T-helper 2 cell treated with Interferon-gamma antibody and Interleukin-4, amounts not matched to agents 5 μg/mL and 100 μg/mL, for 36 hours (primary cell): Measurements from ENCODE around the gene PCDHA8.
"Not testable (repeated sequence)": the region's sequence is repeated elsewhere in the genome, so short reads cannot be mapped to it uniquely, and the experiment has no call there.

Source experiments
- DNase-seq: peaks from one replicate; pipeline ENCODE4 v3.0.0; 2021; ENCODE audit warnings: low spot score
- H3K27ac Mint-ChIP-seq: one replicate; pipeline ENCODE4 v1.8.0; 2021; ENCODE audit warnings: mild to moderate bottlenecking, mixed read lengths
- H3K27me3 Mint-ChIP-seq: one replicate; pipeline ENCODE4 v1.8.0; 2021; ENCODE audit warnings: low read depth, mixed read lengths
- H3K36me3 Mint-ChIP-seq: one replicate; pipeline ENCODE4 v1.8.0; 2021; ENCODE audit warnings: low read depth, mixed read lengths
- H3K4me1 Mint-ChIP-seq: one replicate; pipeline ENCODE4 v1.8.0; 2021; ENCODE audit warnings: low read depth, mixed read lengths
- H3K4me3 Mint-ChIP-seq: one replicate; pipeline ENCODE4 v1.8.0; 2022; ENCODE audit warnings: mild to moderate bottlenecking, moderate library complexity, mixed read lengths
- H3K9me3 Mint-ChIP-seq: one replicate; pipeline ENCODE4 v1.8.0; 2021; ENCODE audit warnings: mixed read lengths

Gene PCDHA8

DNA sequence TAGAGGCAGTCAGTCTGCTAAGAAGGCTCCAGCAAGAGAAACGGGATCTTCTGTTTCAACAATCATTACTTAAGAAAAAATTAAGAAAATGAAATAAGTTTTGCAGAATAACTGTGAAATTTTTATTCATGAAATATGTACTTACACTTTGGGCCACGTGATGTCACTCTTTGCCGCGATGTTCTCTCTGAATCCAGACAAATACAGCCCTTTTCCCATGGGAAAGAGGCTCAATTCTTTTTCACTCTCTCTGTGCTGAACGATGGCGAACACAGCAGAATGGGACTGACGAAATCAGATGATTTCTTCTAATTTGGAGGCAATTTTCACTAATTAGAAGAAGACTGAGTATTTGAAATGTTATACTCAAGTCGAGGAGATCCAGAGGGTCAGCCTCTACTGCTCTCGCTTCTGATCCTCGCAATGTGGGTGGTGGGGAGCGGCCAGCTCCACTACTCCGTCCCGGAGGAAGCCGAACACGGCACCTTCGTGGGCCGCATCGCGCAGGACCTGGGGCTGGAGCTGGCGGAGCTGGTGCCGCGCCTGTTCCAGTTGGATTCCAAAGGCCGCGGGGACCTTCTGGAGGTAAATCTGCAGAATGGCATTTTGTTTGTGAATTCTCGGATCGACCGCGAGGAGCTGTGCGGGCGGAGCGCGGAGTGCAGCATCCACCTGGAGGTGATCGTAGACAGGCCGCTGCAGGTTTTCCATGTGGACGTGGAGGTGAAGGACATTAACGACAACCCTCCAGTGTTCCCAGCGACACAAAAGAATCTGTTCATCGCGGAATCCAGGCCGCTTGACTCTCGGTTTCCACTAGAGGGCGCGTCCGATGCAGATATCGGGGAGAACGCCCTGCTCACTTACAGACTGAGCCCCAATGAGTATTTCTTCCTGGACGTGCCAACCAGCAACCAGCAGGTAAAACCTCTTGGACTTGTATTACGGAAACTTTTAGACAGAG lies 7.4 kb downstream of the PCDHA8 start, which contains the start of gene PCDHA9:
Gene PCDHA9 (plus strand): TSS at position 244 of the 964 bp plus-strand sequence. CDS start 114 bp downstream, at position 358.
- H3K9me3 Mint-ChIP-seq = peaks cover 34% of the 10 kb centered on the region
- H3K27ac Mint-ChIP-seq, H3K4me3 Mint-ChIP-seq, DNase-seq, H3K36me3 Mint-ChIP-seq, H3K27me3 Mint-ChIP-seq, H3K4me1 Mint-ChIP-seq: not testable (repeated sequence)

DNA sequence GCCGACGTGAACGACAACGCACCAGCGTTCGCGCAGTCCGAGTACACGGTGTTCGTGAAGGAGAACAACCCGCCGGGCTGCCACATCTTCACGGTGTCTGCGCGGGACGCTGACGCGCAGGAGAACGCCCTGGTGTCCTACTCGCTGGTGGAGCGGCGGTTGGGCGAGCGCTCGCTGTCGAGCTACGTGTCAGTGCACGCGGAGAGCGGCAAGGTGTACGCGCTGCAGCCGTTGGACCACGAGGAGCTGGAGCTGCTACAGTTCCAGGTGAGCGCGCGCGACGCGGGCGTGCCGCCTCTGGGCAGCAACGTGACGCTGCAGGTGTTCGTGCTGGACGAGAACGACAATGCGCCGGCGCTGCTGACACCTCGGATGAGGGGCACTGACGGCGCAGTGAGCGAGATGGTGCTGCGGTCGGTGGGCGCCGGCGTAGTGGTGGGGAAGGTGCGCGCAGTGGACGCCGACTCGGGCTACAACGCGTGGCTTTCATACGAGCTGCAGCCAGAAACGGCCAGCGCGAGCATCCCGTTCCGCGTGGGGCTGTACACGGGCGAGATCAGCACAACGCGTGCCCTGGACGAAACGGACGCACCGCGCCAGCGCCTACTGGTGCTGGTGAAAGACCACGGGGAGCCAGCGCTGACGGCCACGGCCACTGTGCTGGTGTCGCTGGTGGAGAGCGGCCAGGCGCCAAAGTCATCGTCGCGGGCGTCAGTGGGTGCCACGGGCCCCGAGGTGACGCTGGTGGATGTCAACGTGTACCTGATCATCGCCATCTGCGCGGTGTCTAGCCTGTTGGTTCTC lies 9.0 kb downstream of the PCDHA8 start:
- not testable (repeated sequence) for H3K27ac Mint-ChIP-seq, H3K4me1 Mint-ChIP-seq, H3K4me3 Mint-ChIP-seq, H3K36me3 Mint-ChIP-seq, H3K27me3 Mint-ChIP-seq, DNase-seq
- peaks cover 31% of the 10 kb centered on the region for H3K9me3 Mint-ChIP-seq

DNA sequence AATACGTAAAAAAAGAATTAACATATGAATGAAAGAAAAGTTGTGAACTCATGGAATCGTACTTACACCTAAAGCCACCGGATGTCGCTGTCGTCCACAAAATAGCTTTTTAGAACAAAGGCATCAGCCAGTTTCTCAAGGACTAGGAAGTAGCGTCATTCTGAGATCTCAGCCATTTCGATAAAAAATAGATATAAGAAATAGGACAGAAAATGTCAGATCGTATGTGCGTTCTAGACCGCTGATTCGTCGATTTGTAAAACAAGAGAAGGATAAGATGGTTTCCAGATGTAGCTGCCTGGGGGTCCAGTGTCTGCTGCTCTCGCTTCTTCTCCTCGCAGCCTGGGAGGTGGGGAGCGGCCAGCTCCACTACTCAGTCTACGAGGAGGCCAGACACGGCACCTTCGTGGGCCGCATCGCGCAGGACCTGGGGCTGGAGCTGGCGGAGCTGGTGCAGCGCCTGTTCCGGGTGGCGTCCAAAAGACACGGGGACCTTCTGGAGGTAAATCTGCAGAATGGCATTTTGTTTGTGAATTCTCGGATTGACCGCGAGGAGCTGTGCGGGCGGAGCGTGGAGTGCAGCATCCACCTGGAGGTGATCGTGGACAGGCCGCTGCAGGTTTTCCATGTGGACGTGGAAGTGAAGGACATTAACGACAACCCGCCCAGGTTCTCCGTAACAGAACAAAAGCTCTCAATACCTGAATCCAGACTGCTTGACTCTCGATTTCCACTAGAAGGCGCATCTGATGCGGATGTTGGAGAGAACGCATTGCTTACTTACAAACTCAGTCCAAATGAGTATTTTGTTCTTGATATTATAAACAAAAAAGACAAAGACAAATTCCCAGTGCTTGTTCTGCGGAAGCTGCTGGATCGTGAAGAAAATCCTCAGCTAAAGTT lies 15.0 kb downstream of the PCDHA8 start, which contains the start of gene PCDHA10:
Gene PCDHA10 (plus strand): TSS at position 126 of the 903 bp plus-strand sequence. CDS start 152 bp downstream, at position 278.
- Mint-ChIP-seq H3K36me3 (peaks cover 3% of the 10 kb centered on the region), H3K4me3 (no peak within 1 kb of the TSS), H3K27ac (no peak within 1 kb of the TSS), H3K9me3 (peaks cover 44% of the 10 kb centered on the region), H3K27me3 (no peaks in the 10 kb centered on the region), H3K4me1 (no peaks in the 10 kb centered on the region)
- DNase-seq = no peak

DNA sequence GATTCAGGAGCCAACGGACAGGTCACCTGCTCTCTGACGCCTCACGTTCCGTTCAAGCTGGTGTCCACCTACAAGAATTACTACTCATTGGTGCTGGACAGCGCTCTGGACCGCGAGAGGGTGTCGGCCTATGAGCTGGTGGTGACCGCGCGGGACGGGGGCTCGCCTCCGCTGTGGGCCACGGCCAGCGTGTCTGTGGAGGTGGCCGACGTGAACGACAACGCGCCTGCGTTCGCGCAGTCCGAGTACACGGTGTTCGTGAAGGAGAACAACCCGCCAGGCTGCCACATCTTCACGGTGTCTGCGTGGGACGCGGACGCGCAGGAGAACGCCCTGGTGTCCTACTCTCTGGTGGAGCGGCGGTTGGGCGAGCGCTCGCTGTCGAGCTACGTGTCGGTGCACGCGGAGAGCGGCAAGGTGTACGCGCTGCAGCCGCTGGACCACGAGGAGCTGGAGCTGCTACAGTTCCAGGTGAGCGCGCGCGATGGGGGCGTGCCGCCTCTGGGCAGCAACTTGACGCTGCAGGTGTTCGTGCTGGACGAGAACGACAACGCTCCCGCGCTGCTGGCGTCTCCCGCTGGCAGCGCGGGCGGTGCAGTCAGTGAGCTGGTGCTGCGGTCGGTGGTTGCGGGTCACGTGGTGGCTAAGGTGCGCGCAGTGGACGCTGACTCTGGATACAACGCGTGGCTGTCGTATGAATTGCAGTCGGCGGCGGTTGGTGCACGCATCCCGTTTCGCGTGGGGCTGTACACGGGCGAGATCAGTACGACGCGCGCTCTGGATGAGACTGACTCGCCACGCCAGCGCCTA lies 16.4 kb downstream of the PCDHA8 start:
- H3K4me3 Mint-ChIP-seq = no peak overlapping the region
- no peak overlapping the region for H3K27ac Mint-ChIP-seq
- peaks cover 3% of the 10 kb centered on the region for H3K36me3 Mint-ChIP-seq
- H3K27me3 Mint-ChIP-seq = no peaks in the 10 kb centered on the region
- no peaks in the 10 kb centered on the region for H3K4me1 Mint-ChIP-seq
- no peak for DNase-seq
- H3K9me3 Mint-ChIP-seq = peaks cover 48% of the 10 kb centered on the region

- Mint-ChIP-seq H3K4me3 (no peak overlapping the region), H3K4me1 (no peaks in the 10 kb centered on the region), H3K9me3 (peaks cover 45% of the 10 kb centered on the region), H3K27ac (no peak overlapping the region), H3K27me3 (no peaks in the 10 kb centered on the region), H3K36me3 (peaks cover 3% of the 10 kb centered on the region)
- no peak for DNase-seq
These were observed 16.9 kb downstream of the PCDHA8 start for GRCh38 chr5:140857987-140858240.

DNA sequence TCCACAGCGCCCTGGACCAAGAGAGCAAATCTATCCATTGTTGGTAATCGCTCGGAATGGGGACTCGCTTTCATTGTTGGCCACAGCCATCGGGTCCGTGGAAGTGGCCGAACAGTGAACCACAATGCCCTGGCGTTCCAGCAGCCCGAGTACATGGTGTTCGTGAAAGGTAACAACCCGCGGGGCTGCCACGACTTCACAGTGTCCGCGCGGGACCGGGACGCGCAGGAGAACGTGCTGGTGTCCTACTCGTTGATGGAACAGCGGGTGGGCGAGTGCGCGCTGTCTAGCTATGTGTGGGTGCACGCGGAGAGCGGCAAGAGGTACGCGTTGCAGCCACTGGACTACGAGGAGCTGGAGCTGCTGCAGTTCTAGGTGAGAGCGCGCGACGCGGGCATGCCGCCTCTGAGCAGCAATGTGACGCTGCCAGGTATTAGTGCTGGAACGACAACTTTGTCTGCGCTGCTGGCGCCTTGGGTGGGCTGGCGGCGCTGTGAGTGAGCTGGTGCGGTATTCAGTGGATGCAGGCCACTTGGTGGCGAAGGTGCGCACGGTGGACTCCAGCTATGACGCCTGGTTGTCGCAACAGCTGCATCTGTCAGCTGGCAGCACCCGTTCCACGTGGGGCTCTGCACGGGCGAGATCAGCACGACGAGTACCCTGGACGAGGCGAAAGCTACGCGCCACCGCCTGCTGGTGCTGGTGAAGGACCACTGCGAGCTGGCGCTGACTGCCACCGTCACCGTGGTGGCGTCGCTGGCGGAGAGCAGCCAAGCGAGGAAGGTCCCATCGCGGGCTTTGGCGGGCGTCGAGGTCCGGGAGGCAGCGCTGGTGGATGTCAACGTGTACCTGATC lies 21.7 kb downstream of the PCDHA8 start:
- no peak for DNase-seq
- no peaks in the 10 kb centered on the region for H3K27me3 Mint-ChIP-seq
- no peak overlapping the region for H3K4me3 Mint-ChIP-seq
- no peak overlapping the region for H3K27ac Mint-ChIP-seq
- peaks cover 24% of the 10 kb centered on the region for H3K9me3 Mint-ChIP-seq
- H3K4me1 Mint-ChIP-seq = no peaks in the 10 kb centered on the region
- peaks cover 2% of the 10 kb centered on the region for H3K36me3 Mint-ChIP-seq

GRCh38 chr5:140868721-140869554 lies 28.0 kb downstream of the PCDHA8 start, which contains the start of gene PCDHA11:
Gene PCDHA11 (plus strand): TSS chr5:140868957. CDS start chr5:140869104, 147 bp downstream.
- no peak for DNase-seq
- Mint-ChIP-seq H3K4me3 (no peak within 1 kb of the TSS), H3K27me3 (no peaks in the 10 kb centered on the region), H3K4me1 (no peaks in the 10 kb centered on the region), H3K27ac (no peak within 1 kb of the TSS), H3K36me3 (no peaks in the 10 kb centered on the region), H3K9me3 (peaks cover 19% of the 10 kb centered on the region)

DNA sequence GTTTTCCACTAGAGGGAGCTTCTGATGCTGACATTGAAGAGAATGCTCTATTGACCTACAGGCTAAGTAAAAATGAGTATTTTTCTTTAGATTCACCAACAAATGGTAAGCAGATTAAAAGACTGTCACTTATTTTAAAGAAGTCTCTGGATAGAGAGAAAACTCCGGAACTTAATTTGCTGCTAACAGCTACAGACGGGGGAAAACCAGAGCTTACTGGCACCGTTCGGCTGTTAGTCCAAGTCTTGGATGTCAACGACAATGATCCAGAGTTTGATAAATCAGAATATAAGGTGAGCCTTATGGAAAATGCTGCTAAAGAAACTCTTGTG lies 28.5 kb downstream of the PCDHA8 start:
- Mint-ChIP-seq H3K4me1 (no peaks in the 10 kb centered on the region), H3K36me3 (no peaks in the 10 kb centered on the region), H3K27me3 (no peaks in the 10 kb centered on the region), H3K9me3 (peaks cover 21% of the 10 kb centered on the region), H3K4me3 (no peak overlapping the region), H3K27ac (no peak overlapping the region)
- no peak for DNase-seq

DNA sequence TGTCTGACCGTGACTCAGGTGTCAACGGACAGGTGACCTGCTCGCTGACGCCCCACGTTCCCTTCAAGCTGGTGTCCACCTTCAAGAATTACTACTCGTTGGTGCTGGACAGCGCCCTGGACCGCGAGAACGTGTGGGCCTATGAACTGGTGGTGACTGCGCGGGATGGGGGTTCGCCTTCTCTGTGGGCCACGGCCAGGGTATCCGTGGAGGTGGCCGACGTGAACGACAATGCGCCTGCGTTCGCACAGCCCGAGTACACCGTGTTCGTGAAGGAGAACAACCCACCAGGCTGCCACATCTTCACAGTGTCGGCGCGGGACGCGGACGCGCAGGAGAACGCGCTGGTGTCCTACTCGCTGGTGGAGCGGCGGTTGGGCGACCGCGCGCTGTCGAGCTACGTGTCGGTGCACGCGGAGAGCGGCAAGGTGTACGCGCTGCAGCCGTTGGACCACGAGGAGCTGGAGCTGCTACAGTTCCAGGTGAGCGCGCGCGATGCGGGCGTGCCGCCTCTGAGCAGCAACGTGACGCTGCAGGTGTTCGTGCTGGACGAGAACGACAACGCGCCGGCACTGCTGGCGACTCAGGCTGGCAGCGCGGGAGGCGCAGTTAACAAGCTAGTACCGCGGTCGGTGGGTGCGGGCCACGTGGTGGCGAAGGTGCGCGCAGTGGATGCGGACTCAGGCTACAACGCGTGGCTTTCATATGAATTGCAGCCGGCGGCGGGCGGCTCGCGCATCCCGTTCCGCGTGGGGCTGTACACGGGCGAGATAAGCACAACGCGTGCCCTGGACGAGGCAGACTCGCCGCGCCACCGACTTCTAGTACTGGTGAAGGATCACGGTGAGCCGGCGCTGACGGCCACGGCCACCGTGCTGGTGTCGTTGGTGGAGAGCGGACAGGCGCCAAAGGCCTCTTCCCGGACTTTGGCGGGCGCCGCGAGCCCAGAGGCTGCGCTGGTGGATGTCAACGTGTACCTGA lies 29.5 kb downstream of the PCDHA8 start:
- Mint-ChIP-seq H3K4me1 (no peaks in the 10 kb centered on the region), H3K27ac (no peak overlapping the region), H3K9me3 (peaks cover 20% of the 10 kb centered on the region), H3K36me3 (no peaks in the 10 kb centered on the region), H3K27me3 (no peaks in the 10 kb centered on the region), H3K4me3 (no peak overlapping the region)
- DNase-seq = no peak

DNA sequence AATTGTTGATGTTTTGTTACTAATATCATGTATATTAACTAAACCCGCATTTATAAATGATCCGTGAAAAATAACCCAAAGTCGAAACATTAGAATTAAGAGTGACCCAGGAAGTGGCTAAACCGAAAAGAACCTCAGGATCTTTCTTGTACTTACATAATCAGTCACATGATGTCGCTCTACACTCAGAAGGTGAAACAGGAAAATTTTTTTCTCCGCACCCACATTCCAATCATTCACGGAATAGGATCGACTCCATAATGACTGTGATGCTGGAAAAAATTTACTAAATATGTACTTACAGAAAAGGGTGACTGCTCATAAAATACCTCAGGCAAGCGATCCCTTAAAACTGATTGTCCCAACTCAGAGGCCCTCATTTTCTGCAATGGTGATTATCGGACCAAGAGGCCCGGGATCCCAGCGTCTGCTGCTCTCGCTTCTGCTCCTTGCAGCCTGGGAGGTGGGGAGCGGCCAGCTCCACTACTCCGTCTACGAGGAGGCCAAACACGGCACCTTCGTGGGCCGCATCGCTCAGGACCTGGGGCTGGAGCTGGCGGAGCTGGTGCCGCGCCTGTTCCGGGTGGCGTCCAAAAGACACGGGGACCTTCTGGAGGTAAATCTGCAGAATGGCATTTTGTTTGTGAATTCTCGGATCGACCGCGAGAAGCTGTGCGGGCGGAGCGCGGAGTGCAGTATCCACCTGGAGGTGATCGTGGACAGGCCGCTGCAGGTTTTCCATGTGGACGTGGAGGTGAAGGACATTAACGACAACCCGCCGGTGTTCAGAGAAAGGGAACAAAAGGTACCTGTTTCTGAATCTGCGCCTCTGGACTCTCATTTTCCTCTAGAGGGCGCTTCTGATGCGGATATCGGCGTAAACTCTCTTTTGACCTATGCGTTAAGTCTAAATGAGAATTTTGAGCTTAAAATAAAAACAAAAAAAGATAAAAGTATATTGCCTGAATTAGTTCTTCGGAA lies 34.4 kb downstream of the PCDHA8 start, which contains the start of gene PCDHA12:
Gene PCDHA12 (plus strand): TSS at position 224 of the 981 bp plus-strand sequence. CDS start 165 bp downstream, at position 389.
- no peak within 1 kb of the TSS for H3K27ac Mint-ChIP-seq

More for the DNA sequence above, 34.4 kb downstream of the PCDHA8 start, which contains the start of gene PCDHA12:
- Mint-ChIP-seq H3K27me3 (no peaks in the 10 kb centered on the region), H3K9me3 (peaks cover 25% of the 10 kb centered on the region), H3K4me1 (no peaks in the 10 kb centered on the region), H3K36me3 (no peaks in the 10 kb centered on the region), H3K4me3 (no peak within 1 kb of the TSS)
- no peak for DNase-seq
